HG03558 (cell line): ENCODE results near the gene SLC4A3.

ENCODE experiments used
- ATAC-seq: cut with Tn5 transposase; IDR thresholded peaks from one replicate; pipeline ENCODE4 v1.9.1; 2021; ENCODE audit warnings: moderate number of reproducible peaks; ENCODE audit not compliant: unreplicated experiment; ENCODE audit errors: extremely low read depth

The SLC4A3 gene

DNA sequence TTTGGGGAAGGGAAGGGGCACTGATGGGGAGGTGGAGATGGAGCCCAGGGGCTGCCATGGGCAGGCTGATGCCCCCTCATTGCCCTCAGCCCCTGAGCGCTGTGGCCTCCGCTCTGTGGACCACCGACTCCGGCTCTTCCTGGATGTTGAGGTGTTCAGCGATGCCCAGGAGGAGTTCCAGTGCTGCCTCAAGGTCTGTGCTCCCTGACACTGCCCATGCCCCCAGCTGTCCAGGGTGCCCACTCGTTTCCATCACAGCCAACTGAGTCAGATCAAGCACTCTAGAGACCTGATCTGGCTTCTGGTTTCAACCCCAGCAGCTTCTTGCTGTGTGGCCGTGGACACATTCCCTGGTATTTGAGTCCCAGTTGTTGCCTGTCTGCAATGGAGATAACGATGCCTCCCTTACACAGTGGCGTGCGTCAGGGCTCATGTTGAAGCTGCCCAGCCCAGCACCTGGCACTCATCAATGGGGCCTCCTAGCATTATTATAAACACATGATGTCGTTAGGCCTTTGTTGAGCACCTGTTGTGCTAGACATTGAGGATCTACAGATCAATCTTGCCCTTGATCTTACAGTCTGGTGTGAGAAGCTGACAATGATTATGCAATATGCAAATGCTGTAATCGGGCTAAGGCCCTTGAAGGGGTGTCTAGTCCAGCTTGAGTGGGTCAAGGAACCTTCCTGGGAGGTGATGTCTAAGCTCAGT is 15.4 kb upstream of the SLC4A3 start:
- ATAC-seq, result no peak

- no peak for ATAC-seq
These were observed 14.7 kb upstream of the SLC4A3 start for GRCh38 chr2:219612577-219613286.

GRCh38 chr2:219613461-219614070 is 13.9 kb upstream of the SLC4A3 start:
- ATAC-seq, result no peak

DNA sequence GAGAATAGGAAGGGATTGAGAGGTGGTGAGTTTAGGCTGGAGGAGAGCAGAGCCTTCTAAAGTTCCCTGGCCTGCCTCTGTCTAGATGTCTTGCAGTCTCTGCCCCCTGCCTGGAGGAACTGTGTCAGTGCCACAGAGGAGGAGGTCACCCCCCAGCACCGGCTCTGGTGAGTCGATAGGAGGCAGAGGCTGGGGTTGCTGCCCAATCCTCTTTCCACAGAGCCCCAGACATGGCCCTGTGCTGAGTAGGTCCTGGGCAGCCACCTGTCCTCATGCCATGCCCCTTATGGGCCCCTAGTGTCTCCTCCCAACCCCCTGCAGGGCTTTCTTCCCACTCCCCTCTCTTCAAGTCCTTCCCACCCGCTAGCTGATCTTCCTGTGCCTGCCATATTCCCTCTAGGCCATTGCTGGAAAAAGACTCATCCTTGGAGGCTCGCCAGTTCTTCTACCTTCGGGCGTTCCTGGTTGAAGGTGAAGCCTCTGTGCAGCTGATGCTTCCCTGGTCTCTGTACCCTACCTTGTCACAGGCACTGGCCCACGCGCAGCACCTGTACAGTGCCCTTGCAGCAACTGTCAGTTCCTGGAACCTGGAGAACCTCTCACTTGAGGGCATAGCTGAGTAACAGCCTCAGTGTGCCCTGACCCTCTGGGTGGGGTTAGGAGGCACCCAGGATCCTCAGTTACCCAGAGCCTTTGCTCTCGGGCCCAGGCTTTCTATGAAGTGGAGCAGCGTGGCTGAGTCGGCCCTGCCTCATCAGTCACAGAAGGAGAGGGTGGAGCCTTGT is 13.2 kb upstream of the SLC4A3 start:
- ATAC-seq, result no peak

DNA sequence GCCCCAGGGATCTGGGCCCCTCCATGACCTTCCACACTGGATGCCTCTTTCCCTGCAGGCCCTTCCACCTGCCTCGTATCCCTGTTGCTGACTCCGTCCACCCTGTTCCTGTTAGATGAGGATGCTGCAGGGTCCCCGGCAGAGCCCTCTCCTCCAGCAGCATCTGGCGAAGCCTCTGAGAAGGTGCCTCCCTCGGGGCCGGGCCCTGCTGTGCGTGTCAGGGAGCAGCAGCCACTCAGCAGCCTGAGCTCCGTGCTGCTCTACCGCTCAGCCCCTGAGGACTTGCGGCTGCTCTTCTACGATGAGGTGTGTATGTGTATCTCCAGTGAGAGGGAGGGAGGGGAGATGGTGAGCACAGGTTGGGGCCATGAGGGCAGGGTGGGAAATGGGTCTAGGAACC is 12.4 kb upstream of the SLC4A3 start:
- no peak for ATAC-seq

DNA sequence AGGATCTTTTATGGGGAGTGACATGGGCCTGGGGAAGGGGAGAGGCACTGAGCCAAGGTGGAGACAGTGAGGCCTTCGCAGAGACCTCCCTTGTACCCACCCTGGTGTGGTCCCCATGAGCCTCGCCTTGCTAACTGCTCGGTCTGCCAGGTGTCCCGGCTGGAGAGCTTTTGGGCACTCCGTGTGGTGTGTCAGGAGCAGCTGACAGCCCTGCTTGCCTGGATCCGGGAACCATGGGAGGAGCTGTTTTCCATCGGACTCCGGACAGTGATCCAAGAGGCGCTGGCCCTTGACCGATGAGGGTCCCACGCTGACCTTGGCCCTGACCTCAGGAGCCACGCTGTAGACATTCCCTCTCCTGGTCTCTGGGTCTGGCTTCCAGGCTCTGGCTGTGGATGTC is 11.5 kb upstream of the SLC4A3 start:
- ATAC-seq, result no peak

- no peak for ATAC-seq
These were observed 10.9 kb upstream of the SLC4A3 start for GRCh38 chr2:219616550-219616949.

- ATAC-seq, result no peak
These were observed 8.7 kb upstream of the SLC4A3 start for GRCh38 chr2:219618733-219619122.

GRCh38 chr2:219619235-219619634 is 8.2 kb upstream of the SLC4A3 start:
- ATAC-seq, result no peak

DNA sequence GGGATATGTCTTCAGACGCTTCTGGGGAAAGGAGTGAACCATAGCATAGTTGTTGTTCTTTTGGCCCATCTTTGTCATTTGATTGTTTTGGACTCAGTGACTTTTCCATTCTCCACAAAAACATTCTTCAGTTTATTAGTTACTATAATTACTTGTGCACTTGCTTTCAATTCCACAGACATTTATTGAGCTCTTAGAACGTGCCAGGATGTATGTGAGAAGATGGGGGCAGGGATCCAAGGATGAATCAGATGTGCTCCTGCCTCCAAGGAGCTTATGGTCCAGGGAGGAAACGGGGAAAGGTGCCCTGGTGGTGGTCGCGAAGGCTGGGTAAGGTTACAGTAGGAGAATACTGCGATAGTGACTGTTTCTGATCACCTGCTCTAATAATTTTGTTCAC is 6.9 kb upstream of the SLC4A3 start:
- ATAC-seq, result no peak

- ATAC-seq, result no peak
These were observed 5.5 kb upstream of the SLC4A3 start for GRCh38 chr2:219621935-219622334.

GRCh38 chr2:219622472-219622871 is 5.0 kb upstream of the SLC4A3 start:
- no peak for ATAC-seq

DNA sequence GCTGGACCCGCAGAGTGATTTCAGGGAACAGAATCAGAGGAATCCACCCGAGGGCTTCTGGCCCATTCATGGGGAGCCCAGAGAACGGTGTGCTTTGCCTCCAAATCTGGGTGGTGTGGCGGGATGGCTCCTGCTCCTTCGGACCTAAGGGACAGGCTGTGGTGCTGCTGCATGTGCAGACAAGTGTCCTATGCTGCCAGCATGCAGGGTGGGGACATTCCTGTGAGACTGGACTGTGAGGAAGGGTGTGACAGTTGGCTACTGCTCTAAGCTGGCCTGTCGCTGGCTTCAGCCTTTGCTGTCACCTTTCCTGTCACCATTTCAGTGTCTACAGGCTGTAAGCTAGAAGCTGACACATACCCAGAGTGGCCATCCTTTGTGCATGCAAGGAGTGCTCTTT is 2.9 kb upstream of the SLC4A3 start:
- ATAC-seq, result no peak

- no peak for ATAC-seq
These were observed 2.3 kb upstream of the SLC4A3 start for GRCh38 chr2:219625179-219625578.

DNA sequence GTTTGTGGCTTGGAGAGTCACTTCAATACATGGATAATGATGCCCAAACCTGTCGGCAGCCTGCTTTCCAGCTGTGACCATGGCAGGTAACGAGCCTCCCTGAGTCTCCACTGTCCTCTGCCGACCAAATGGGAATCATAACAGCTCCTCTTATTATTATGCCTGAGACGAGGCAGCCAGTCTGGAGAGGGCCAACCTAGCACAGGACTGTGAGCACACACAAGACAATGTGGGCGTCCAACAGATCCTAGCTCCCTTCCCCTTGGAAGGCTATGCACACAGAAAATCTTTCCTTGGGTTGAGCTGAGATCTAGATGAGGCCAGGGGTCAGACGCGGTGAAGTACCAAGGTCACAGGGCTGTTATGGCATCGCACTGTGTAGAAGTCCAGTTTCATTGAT is 890 bp upstream of the SLC4A3 start:
- ATAC-seq, result no peak

- ATAC-seq, result no peak
These were observed 980 bp downstream of the SLC4A3 start for GRCh38 chr2:219628235-219628985.

- no peak for ATAC-seq
These were observed 1.8 kb downstream of the SLC4A3 start for GRCh38 chr2:219628986-219629901.

DNA sequence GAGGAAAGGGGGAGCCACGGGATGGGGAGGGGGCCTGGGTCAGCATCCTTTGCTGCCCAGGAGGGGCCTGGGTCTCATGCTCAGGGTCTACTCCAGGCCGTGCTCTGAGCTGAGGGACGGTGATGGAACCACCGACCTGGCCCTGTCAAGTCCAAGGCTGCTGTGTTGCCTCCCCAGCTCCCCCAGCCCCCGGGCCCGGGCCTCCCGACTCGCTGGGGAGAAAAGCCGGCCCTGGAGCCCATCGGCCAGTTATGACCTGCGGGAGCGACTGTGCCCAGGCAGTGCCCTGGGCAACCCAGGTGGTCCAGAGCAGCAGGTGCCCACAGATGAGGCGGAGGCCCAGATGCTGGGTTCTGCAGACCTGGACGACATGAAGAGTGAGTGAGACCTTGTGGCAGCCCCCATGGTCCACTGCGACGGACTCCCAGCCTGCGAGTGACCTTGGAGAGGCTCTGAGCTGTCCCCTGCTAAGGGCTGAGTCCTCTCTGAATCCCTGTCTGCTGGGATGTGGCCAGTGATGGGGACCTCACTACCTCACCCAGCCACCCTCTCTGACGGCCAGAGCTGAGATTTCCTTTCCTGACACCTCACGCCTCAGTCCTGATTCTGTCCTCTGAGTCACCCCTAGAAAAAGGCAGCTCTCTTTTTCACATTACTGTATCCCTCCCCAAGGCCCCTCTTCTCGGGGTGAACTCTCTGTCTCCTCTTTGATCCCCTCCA is 2.7 kb downstream of the SLC4A3 start:
- ATAC-seq, result no peak
